NCI-H69 (cell line): ENCODE measurements around the gene RIMOC1.

Experiments used
- DNase-seq: peaks from one replicate; lab custom pipeline; 2025; lab: John Stamatoyannopoulos, UW

RIMOC1 gene, protein sequence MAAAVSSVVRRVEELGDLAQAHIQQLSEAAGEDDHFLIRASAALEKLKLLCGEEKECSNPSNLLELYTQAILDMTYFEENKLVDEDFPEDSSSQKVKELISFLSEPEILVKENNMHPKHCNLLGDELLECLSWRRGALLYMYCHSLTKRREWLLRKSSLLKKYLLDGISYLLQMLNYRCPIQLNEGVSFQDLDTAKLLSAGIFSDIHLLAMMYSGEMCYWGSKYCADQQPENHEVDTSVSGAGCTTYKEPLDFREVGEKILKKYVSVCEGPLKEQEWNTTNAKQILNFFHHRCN

DNA sequence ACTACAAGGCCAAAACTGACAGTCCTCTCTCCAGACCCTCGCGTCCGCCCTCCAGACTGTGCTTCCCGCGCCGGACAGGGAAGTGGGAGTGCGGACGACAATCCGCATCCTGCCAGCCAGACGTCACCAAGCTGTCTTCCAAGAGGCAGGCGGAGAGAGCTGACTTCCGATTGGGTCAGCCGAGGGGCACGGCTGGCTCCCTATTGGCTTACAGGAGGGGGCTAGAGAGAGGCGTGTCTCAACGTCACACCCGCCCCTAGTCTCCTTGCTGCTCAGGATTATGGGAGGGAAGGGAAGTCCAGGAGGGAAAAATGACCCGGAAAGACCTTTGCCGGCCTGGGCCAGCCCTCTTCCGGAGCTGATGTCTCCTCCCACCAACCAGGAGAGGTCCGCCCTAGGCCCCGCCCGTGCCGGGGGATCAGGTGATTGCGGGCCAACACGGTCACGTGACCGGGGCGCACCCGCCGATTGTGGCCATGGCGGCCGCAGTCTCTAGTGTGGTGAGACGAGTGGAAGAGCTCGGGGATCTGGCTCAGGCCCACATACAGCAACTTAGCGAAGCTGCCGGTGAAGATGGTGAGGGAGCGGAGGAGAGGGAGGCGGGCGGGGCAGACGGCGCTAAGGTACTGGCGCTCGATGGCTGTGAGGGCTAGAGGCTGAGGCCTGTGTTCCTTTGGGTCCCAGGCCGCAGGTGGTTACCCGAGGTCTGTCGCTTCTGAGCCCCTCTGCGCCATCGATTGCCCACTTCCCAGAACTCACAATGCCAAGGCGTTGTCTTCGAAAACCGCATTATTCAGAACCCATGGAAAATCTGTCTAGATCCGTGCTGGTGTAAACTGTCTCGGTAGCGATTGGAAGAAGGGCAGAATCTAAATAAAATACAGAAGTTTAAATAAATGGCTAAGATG is at the start of gene RIMOC1:
Gene RIMOC1 (plus strand): TSS at position 453 of the 908 bp plus-strand sequence. CDS start 24 bp downstream, at position 477.
- DNase-seq: peak; percentile 99

DNA sequence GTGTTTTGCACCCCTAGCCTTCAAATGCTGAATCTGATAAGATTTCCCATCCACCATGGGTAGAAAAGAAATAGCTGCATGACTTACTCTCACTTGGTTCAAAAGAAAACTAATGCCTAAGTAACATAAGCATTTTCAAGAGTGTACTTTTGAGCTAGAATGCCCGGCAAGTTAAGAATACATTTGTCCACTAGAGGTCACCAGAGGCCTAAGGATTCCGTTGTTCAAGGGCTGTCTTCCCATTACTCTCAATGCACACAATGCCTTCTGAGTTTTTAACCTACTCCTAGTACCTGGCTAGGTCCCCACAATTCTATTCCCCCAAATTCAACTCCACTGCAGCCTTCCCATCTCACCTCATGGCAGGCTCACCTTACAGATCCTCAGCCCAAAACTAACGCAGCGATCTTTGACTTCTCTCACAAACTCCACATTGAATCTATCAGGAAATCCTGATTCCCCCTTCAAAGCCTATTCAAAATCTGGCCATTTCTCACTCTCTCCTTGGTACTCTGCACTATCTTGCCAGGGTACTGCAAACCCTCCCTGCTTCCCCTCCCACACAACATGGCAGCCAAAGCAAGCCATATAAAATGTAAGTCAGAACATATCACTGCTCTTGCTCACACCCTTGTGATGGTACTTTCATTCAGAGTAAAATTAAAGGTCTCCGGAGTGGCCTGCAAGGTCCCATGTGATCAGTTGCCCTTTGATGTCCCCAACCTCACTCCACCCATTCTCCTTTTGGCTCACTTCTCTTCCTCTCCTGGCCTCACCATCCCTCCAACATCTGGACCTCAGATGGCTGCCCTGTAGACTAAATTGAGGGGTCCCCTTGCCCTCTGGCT is 47.3 kb upstream of the RIMOC1 start:
- DNase-seq: peak; percentile 76

DNA sequence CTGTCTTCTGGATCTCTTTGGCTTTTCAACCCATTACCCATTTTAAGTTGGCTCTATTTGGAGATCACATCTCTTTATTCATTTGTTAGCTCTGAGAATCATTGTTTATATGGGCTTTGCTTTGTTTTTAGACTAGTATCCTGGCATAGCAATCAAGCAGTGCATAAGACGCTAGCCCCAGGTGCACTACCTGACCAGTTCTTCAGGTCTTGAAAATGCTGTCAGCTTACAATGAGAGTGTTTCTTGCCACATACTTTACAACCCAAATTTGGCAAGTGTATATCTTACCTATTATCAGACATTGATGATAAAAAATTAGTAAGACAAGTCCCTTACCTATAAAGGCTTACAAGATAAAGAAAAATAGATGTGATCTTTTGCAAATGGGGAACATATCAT is 46.2 kb upstream of the RIMOC1 start:
- DNase-seq: no peak

DNA sequence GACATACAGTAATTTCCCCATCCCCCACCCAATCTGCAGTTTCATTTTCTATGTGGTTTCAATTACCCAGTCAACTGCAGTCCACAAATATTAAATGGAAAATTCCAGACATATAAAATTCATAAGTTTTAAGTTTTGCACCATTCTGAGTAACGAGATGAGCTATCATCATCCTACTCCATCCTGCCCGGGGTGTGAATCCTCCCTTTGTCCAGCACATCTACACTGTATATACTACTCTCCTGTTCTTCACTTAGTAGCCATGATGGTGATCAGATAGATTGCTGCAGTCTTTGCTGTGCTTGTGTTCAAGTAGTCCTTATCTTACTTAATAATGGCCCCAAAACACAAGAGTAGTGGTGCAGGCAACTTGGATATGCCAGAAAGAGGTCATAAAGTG is 45.3 kb upstream of the RIMOC1 start:
- no peak for DNase-seq

DNA sequence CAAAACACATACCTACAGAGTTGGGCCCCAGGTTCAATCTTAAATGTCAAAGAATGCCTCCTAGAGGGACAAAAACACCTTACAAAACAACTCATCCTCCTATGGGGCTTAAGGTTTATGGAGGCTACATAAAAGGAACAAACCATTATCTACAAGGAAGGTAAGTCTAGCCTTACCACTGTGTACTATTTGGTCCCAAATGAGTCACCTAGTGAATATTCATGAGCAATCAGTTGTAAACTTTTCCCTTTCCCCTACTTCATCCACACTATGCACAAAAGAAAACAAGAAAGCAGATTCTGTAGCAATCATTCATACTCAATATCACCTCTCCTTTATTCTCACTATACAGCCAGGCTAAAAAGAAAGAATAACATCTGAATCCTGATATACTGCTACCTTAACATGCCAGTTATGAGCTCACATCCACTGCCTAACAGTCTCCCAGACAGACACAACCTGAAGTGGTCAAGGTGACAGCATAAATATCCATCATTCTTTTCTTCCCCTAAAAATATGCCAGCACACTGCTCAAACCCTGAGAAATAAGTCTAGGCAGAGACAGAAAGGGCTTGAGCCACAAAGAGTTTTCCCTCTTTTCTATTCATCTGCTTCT is 40.2 kb upstream of the RIMOC1 start:
- no peak for DNase-seq

DNA sequence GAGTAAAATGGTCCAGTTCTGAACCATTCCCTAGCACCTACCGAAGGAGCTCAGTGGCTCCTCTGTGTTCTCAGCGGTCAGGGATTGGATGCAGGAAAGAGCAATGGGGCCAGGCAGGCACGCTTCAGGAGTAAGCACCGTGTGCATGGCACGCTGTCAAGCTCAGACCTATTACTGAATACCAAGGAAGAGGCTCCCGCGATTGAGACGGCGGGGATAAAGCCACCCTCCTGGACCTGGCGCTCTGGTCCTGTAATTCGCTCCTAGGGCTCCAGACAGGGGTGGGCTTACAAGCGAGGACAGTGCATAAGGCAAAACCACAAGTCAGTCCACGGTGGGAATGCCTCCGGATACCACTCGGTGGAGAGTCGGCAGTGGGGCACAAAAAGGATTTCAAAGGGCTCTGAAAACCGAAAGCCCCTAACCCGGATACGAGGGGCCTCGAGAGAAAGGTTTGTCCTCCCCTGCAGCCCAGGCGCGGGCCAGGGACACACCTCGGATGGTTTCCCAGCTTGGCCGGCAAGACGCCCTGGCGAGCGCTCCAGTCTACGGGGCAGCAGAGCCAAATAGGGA is 34.9 kb upstream of the RIMOC1 start:
- peak; percentile 72 for DNase-seq

DNA sequence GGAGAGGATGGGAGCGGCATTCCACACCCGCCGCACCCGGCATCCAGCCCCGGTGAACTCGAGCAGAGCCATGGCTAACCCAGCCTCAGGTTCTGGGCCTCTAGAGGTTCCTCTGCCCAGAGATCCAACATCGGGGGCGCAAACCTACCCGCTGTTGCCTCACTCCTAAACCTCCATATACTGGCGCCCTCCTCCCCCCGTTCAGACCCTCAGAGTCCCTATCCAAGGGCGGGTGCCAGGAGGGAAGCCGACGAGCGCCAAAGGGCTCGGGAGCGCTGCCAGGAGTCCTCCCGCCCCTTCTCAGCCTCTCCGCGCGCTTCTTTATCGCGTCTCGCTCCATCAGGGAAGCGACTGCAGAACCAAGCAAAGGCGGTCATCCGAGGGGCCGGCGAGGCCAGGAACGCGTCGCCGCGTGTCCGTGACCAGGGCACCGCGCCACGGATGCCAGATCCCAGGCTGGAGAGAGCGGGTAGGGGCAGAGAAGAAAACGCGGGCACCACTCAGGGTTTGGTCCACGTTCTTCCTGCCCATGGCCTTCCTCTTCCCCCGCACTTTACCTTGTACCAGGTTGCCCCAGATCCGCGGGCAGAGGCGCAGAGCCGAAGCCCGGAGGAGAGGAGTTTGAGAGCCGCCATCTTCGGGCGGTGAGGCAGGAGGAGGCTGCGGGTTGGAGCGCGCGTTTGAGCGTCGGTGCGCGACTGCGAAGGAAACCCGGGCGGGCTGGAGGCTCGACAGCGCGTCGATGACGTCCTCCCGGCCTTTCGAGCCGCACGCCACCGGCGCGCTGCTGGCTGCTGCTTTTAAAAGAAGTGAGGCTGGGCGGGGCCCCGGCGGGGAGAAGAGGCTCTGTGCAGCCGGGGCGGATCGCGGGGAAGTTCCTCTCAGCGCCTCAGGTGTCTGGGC is 34.2 kb upstream of the RIMOC1 start, which contains the start of gene OXCT1:
Gene OXCT1 (minus strand): TSS at position 702 of the 903 bp plus-strand sequence. CDS start 67 bp downstream, at position 635.
- peak; percentile 95 for DNase-seq

DNA sequence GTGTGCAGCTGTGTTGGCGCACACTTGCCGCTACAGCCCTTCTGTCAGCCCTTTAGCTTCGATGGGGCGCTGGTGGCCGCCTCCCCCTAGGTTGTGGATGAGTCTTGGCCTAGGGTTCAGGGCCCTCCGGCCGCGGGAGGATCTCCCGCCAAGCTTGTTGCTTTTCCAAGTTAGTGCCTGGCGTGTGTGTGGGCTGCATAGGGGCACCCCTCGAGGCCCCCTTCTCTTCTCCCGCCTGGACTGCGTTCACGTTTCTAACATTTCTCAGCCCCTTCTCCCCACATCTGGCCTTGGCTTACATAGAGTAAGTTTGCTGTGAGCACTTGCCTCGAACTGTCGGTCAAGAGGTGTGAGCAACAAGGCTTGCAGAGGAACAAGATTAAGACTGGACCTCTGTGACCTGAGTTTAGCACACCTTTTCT is 33.5 kb upstream of the RIMOC1 start:
- DNase-seq: no peak

DNA sequence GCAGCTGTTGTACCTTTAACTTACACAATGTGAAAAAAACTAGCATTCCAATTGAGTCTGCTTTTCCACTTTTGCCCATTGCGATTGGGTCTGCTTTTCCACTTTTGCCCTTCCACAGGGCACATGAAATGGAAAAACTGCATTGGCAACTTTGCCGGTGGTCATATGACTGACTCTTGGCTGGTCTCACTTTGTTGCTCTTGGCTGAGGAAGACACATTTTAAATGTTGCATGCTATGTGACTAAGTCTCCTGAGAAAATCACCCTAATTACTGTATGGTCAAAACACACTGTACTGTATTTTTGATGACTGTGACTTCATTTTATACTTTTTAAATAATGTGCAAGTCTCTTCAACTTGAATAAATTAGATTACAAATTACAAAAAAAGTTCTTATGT is 32.3 kb upstream of the RIMOC1 start:
- DNase-seq: no peak

DNA sequence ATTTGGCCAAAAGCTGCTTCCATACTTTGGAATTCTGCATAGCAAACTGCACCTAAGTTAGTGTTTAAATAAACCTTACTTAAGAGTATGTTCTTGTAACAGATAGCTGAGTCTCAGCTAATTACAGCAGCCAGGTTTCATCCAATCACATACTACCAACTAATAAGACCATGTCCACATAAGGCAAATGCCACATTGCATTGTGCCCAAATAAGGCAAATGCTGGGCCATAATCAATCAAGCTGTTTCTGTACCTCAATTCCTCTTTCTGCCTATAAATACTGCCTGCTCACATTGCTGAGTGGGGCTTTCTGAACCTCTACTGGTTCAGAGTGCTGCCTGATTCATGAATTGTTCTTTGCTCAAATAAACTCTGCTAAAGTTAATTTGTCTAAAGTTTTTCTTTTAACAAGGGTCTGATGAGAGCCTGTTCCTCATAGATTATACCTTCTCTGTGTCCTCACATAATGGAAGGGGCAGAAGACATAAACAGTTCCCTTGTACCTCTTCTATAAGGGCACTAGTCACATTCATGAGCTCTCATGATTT is 29.6 kb upstream of the RIMOC1 start:
- no peak for DNase-seq

DNA sequence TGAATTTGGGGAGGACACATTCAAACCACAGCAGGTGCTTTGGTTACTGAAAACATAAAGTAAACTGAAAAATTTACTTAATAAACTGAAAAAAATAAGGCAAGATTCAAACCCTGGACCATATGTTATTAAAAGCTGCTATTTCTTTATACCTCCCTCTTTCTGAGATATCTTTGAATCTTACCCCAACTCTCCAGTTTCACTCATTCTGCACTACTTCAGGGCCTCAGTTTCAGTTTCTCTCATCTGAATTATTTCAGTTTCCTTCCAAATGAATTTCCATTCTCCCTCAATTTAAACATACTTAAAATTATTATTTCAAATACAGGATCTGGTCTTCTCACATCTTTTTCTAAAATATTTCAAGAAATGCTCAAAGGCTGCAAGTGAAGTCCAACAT is 29.0 kb upstream of the RIMOC1 start:
- no peak for DNase-seq

DNA sequence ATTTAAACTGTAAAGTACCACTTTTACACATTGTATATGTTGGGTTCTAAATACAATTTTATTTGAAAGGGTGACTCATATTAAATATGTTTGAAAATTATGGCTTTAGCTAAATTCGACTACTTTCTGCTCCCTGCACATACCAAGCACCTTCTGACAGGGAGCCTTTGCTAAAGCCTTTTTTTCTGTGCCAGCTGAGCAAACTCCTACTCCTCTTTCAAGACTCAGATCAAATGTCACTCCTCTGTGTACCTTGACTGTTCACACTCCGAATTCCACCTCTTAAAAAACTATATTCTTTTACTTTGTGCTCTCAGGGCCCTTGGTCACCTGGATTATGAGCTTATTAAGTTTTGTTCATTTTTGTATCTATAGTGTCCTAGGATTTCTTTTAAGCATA is 27.5 kb upstream of the RIMOC1 start:
- DNase-seq: no peak

DNA sequence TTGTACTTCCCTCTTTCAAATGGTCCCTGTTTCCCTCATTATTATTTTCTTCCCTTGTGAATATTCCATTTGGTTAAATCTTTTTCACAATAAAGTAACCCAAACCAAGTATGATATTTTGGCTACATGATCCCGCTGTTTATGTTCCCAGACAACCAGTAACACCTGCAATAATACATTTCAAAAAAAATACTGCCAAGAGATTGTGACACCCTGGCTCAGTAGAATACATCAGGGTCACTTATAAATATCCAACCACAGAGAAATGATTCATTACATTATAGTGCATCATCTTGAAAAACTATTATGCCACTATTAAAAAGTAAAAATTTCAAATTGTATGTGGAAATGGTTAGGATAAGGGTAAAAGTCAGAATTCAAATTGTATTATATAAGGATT is 26.7 kb upstream of the RIMOC1 start:
- DNase-seq: no peak

DNA sequence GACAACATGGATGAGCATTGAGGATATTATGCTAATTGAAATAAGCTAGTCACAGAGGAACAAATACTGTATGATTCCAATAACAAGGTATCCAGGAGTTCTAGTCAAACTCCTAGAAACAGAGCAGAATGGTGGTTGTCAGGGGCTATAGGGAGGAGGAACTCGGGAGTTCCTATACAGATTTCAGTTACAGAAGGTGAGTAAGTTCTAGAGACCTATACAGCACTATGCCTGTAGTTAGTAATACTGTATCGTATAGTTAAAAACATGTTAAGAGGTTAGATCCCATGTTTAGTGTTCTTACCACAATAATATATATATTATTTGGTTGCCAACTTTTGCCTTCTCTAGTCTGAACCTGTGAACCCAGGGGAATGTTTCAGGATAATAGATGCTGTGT is 26.0 kb upstream of the RIMOC1 start:
- DNase-seq: no peak

DNA sequence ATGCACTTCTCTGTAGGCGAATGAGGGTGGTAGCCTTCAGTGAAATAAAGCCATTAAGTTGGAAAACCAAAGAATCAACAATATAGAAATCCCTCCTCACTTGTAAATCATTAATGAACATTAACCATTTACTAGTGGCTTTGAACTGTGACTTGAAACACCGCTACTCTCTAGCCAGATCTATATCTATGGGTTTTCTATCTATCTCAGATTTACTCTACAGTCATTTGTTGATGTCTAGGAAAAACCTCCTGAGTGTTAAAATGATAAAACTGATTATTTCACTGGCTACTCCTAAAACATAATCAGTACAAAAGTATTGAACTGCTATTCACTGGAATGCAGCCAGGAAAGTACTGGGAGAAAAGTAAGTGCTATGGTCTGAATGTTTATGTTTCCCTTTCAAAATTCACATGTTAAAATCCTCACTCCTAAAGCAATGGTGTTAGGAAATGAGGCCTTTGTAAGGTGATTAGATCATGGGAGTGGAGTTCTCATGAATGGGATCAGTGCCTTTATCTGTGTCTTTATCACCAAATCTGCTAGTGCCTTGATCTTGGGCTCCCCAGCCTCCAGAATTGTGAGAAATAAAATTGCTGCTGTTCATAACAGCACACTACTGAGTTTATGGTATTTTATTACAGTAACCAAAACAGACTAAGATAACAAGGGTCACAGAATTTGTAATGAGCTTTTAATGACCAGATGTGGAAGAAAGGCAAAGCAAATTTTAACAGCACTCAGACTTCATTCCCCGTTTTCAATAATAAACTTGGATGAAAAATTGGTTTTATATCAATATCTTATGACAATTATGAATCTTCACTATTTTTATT is 25.3 kb upstream of the RIMOC1 start:
- DNase-seq: no peak

DNA sequence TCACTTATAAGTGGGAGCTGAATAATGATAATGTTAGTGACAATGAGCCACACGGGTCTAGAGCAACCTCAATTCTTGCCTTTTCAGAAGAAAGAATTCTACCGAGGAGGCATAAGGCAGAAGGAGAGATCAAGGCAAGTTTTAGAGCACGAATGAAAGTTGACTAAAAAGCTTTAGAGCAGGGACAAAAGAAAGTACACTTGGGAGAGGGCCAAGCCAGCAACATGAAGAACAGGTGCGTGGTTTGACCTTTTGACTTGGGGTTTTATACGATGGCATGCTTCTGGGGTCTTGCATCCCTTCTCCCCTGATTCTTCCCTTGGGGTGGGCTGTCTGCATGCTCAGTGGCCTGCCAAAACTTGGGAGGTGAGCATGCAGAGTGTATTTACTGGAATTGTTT is 21.4 kb upstream of the RIMOC1 start:
- no peak for DNase-seq

DNA sequence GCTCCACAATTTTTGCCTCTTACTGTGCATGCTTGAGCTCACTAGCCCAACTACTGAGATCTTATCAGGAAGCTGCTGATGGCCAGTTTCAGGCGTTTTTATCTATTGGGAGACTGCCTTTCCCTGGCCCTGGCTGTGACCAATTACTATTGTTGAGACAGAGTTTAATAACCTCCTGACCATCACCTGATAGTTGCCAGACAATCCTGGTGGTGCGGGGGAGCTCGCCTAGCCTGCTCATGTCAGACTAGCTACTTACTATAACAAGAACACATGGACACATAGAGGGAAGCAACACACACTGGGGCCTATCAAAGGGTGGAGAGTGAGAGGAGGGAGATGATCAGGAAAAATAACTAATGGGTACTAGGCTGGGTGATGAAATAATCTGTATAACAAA is 20.9 kb upstream of the RIMOC1 start:
- no peak for DNase-seq

DNA sequence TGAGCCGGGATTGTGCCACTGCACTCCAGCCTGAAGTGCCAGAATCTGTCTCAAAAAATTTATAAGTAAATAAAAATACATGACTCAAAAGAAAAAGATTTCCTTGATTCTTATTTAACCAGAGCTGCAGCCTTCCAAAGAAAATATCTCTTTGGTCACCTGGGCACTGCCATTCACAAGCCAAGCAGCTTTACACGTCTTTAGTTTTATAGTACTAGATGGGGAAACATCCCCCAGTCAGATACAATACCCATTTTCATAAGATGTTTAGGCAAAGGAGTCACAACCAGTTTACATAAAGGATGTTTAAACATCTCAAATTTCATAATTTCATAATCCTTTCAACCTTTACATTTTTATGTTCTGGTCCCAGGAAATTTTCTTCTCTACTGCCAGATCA is 20.2 kb upstream of the RIMOC1 start:
- no peak for DNase-seq

DNA sequence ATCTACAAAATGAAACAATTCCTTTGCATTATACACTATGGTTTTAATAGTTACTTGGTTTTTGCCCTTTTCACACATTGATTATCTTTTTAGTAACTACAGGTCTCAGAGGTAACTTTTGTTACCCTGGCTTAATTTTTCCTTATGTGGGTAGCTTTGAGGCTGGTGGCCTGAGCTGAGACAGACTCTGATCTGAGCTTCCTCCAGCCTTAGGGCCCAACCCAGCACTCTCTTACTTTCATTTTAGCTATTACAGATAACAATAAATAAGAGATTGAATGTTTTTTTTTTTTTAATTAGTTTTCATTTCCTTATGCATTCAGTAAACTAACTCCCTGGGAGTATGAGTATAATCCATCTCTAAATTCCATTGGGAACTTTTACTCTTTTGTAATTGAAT is 18.9 kb upstream of the RIMOC1 start:
- DNase-seq: no peak
